GM12878 (cell line): Measurements from ENCODE around the gene TEX10. TPM values are rescaled to one million over a fixed set of nuclear protein-coding genes. Genes with fewer than 3 reads are reported as not detected.

Source experiments
- ATAC-seq: fragments of 200-7000 bp; cut with Tn5 transposase; 3 replicates; pipeline ENCODE4 v1.9.1; 2020; ENCODE audit warnings: mild to moderate bottlenecking, moderate library complexity
- BruUV-seq: library from RNA; stranded (reverse); fragments of 400-500 nt; replicated peaks from 2 replicates; lab custom pipeline; 2021; lab: Mats Ljungman, UMichigan
- CTCF ChIA-PET: fragments of 300-600 bp; sonication (Branson Sonifier 250); formaldehyde crosslinking; extraction: SDS; loops from one replicate; lab custom pipeline; 2021; ENCODE audit warnings: inconsistent platforms; lab: Yijun Ruan, JAX
- POLR2A ChIA-PET: fragments of 350-600 bp; formaldehyde crosslinking; extraction: SDS; loops from one replicate; lab custom pipeline; 2021; ENCODE audit warnings: inconsistent platforms; lab: Charles Lee
- RAD21 ChIA-PET: fragments of 300-600 bp; sonication (Branson Sonifier 250); formaldehyde crosslinking; loops from one replicate; lab custom pipeline; 2023; ENCODE audit warnings: antibody characterized with exemption; ENCODE audit not compliant: unreplicated experiment; lab: Charles Lee
- SMC1A ChIA-PET: fragments of 300-600 bp; sonication (Branson Sonifier 250); formaldehyde crosslinking; loops from one replicate; lab custom pipeline; 2023; ENCODE audit not compliant: unreplicated experiment, uncharacterized antibody; lab: Charles Lee
- DNase-seq: peaks from one replicate; pipeline ENCODE4 v3.0.0-alpha.2; 2011; ENCODE audit warnings: low read depth, low spot score
- FAIRE-seq: peaks from 3 replicates; lab custom pipeline; 2011; peaks lifted over from hg19 to GRCh38; lab: Jason Lieb, UNC
- H2AFZ ChIP-seq: 2 replicates; pipeline ENCODE4 v1.6.0; 2011; ENCODE audit warnings: low read depth, low read length, control low read depth; ENCODE audit not compliant: control insufficient read depth
- H3K27ac ChIP-seq: 2 replicates; pipeline ENCODE4 v1.5.1; 2011; ENCODE audit warnings: control low read depth; ENCODE audit not compliant: control insufficient read depth, insufficient read depth
- H3K27me3 ChIP-seq, 2 experiments: replicated peaks in 1 of 2; 2 replicates each; pipeline versions ENCODE4 v1.6.0 to v1.6.1; 2011; ENCODE audit warnings: low read length in 1 of 2; ENCODE audit not compliant: control insufficient read depth in 2 of 2, insufficient read depth in 2 of 2
- H3K36me3 ChIP-seq, 2 experiments: 2 replicates each; pipeline ENCODE4 v1.5.1; 2011; ENCODE audit warnings: low read length in 1 of 2; ENCODE audit not compliant: control insufficient read depth in 2 of 2, insufficient read depth in 2 of 2
- H3K4me1 ChIP-seq: 2 replicates; pipeline ENCODE4 v1.6.1; 2011; ENCODE audit warnings: mild to moderate bottlenecking, low read length, moderate library complexity, mixed read lengths; ENCODE audit not compliant: control insufficient read depth, insufficient read depth
- H3K4me2 ChIP-seq: 2 replicates; pipeline ENCODE4 v1.6.0; 2011; ENCODE audit warnings: control low read depth; ENCODE audit not compliant: control insufficient read depth, insufficient read depth
- H3K4me3 ChIP-seq: fragments of 200-600 bp; sonication (generic); 2 replicates; pipeline ENCODE4 v1.5.1; 2016
- H3K79me2 ChIP-seq: 2 replicates; pipeline ENCODE4 v1.6.0; 2011; ENCODE audit warnings: low read length; ENCODE audit not compliant: control insufficient read depth, insufficient read depth
- H3K9ac ChIP-seq: 2 replicates; pipeline ENCODE4 v1.8.0; 2011; ENCODE audit warnings: low read length, control low read depth, mixed read lengths; ENCODE audit not compliant: control insufficient read depth, insufficient read depth
- H3K9me3 ChIP-seq: replicated peaks from 3 replicates; pipeline ENCODE4 v1.5.1; 2011; ENCODE audit warnings: mild to moderate bottlenecking, low read length; ENCODE audit not compliant: control insufficient read depth, insufficient read depth
- H4K20me1 ChIP-seq: 2 replicates; pipeline ENCODE4 v1.6.0; 2011; ENCODE audit not compliant: control insufficient read depth, insufficient read depth
- CEBPB ChIP-seq, 2 experiments: fragments of 150-350 bp in 1 of 2; IDR thresholded peaks; 2 replicates each; pipeline ENCODE4 v1.6.1; 2012 to 2014; ENCODE audit warnings: low read depth in 2 of 2, low read length in 2 of 2, borderline replicate concordance in 1 of 2, inconsistent platforms in 1 of 2
- CHD2 ChIP-seq: IDR thresholded peaks from 2 replicates; pipeline ENCODE4 v1.6.1; 2011; ENCODE audit warnings: low read depth, low read length, improper control_type of control experiment, borderline replicate concordance
- CHD4 ChIP-seq: fragments of 200-600 bp; sonication (generic); IDR thresholded peaks from 2 replicates; pipeline ENCODE4 v1.6.1; 2016; ENCODE audit warnings: mild to moderate bottlenecking
- DPF2 ChIP-seq: fragments of 450-650 bp; IDR thresholded peaks from 2 replicates; pipeline ENCODE4 v1.6.1; 2017; ENCODE audit warnings: mild to moderate bottlenecking
- MXI1 ChIP-seq: fragments of 150-350 bp; IDR thresholded peaks from 2 replicates; pipeline ENCODE4 v1.6.1; 2011; ENCODE audit warnings: low read depth, mild to moderate bottlenecking, inconsistent platforms, low read length, improper control_type of control experiment
- PML ChIP-seq: IDR thresholded peaks from 2 replicates; pipeline ENCODE4 v1.6.1; 2012; ENCODE audit warnings: low read length, inconsistent platforms
- SMC3 ChIP-seq: IDR thresholded peaks from 2 replicates; pipeline ENCODE4 v1.6.1; 2011; ENCODE audit warnings: low read length, improper control_type of control experiment, borderline replicate concordance
- SP1 ChIP-seq: IDR thresholded peaks from one replicate; pipeline ENCODE4 v1.6.1; 2011; ENCODE audit warnings: low read depth, low read length
- SREBF2 ChIP-seq: IDR thresholded peaks from 2 replicates; pipeline ENCODE4 v1.6.1; 2012; ENCODE audit warnings: mild to moderate bottlenecking, low read length
- TBL1XR1 ChIP-seq: IDR thresholded peaks from 2 replicates; pipeline ENCODE4 v1.6.1; 2012; ENCODE audit warnings: low read depth, low read length, improper control_type of control experiment
- USF2 ChIP-seq: IDR thresholded peaks from 2 replicates; pipeline ENCODE4 v1.6.1; 2011; ENCODE audit warnings: low read depth, low read length, improper control_type of control experiment, borderline replicate concordance
- ZNF207 ChIP-seq: fragments of 450-650 bp; IDR thresholded peaks from 2 replicates; pipeline ENCODE4 v1.6.1; 2014; ENCODE audit warnings: antibody characterized with exemption, mild to moderate bottlenecking, borderline replicate concordance
- whole genome bisulfite sequencing: methylation state at CpG from one replicate; pipeline ENCODE4 v1.1.6; 2016; ENCODE audit warnings: low lambda C conversion rate; ENCODE audit not compliant: insufficient replicate concordance, insufficient coverage; ENCODE audit errors: missing lambda C conversion rate; 5-methylcytosine and 5-hydroxymethylcytosine counted together
- in situ Hi-C: fragments of 300-500 bp; cut with MboI; formaldehyde crosslinking; loops from 9 replicates; pipeline ENCODE4 v1.14.3; 2018; ENCODE audit warnings: mixed read lengths
- intact Hi-C: fragments of 100-400 bp; cut with micrococcal nuclease; formaldehyde crosslinking; loops from one replicate; pipeline ENCODE4 v1.14.2; 2022; ENCODE audit not compliant: unreplicated experiment
- polyA plus RNA-seq, 11 experiments: library from polyadenylated mRNA; depleted of rRNA in 4 of 11; unstranded in 6 of 11; stranded (reverse) in 5 of 11; fragments of >200 nt; fragmentation: Nextera tagmentation in 4 of 11; fragmentation: Illumina TruSeq in 1 of 11; extraction: Ambion mirVana in 4 of 11; extraction: Trizol in 1 of 11; gene quantifications; 1 replicate in 1 of 11; 2 replicates in 10 of 11; pipeline versions ENCODE4 v1.2.1 to v1.2.3, GENCODE V29; 2011 to 2016; ENCODE audit warnings: inconsistent platforms in 2 of 11, missing spikeins in 2 of 11, low read depth in 1 of 11
- total RNA-seq, 4 experiments: library from RNA; depleted of rRNA in 3 of 4; stranded (reverse); fragments of >200 nt in 3 of 4; fragmentation: Illumina TruSeq in 1 of 4; extraction: Trizol in 1 of 4; gene quantifications; 2 replicates each; pipeline versions ENCODE4 v1.2.1 to v1.2.3, GENCODE V29; 2013 to 2021

TEX10 gene
- total and polyA plus RNA-seq, 10 of the 15 experiments (the other 5 are each of a cell fraction or from before 2014, with no cell fraction given): 17.4 to 46.6 (median 36.2) TPM

GRCh38 chr9:100375658-100376057, 22.9 kb upstream of the TEX10 start:
- FAIRE-seq (no peak), ATAC-seq (no peak), DNase-seq (no peak)
- POLR2A ChIA-PET: interaction anchor here (1.3 kb wide), 1 partner anchor 36 kb away, joined by 4 read pairs; no protein-coding TSS in a partner anchor
- Histone ChIP-seq H3K9ac (no peak overlapping the region), H3K27me3 (no peaks in the 10 kb centered on the region), H2AFZ (no peak overlapping the region)
- in situ Hi-C loops: no loop called here
- SMC1A ChIA-PET: interaction anchor here (0.9 to 1.1 kb wide), 2 partner anchors 24 to 87 kb away, joined by 3 read pairs; no protein-coding TSS in a partner anchor
- no peak for TF ChIP-seq SP1
- TF ChIP-seq CHD2: no peak
- TF ChIP-seq CHD4: no peak
- TF ChIP-seq SMC3: no peak
- TF ChIP-seq CEBPB (IDR thresholded peaks at IDR 0.05; ENCODE audit: borderline replicate concordance in 1 of 2, low read depth in 2 of 2, low read length in 2 of 2): no peak
- no peak for TF ChIP-seq USF2
- TF ChIP-seq ZNF207: no peak
- no peak for TF ChIP-seq DPF2
- no peak for TF ChIP-seq PML
- no peak for TF ChIP-seq TBL1XR1
- no peak for TF ChIP-seq SREBF2
- no peak for TF ChIP-seq MXI1
- TF ChIP-seq, all 136 proteins: peak for 0
- no TSS peak for BruUV-seq
- intact Hi-C loops: no loop called here
- Histone ChIP-seq H3K4me2 (no peak overlapping the region), H3K36me3 (no peaks in the 10 kb centered on the region), H3K4me1 (no peaks in the 10 kb centered on the region), H3K79me2 (no peaks in the 10 kb centered on the region), H3K9me3 (no peaks in the 10 kb centered on the region), H3K4me3 (no peak overlapping the region), H3K27ac (no peak overlapping the region), H4K20me1 (no peaks in the 10 kb centered on the region)
- CTCF ChIA-PET: no interaction called here
- 95% methylated on average over 5 of the region's 5 CpGs for WGBS
- RAD21 ChIA-PET: no interaction called here
